Measurements from ENCODE around the gene VPS52.

Gene VPS52

DNA sequence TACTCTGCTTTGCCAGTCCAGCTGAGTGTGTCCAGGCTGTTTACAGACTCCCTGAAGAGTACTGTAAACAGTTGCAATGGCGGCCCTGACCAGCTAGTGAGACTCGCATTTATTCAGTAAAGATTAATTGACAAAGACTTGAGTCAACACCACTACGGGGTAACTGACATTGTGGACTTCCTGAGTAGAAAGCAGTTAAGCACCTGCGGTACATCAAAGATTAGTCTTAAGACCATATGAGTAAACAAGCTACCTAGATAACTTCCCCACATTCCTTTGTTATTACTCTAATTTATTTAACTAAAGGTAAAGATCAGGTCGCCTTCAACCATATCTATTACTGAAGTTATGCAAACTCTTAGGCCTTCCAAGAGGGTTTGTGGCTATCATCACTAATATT lies 12.6 kb downstream of the VPS52 start:
- Mint-ChIP-seq H3K36me3 (ENCODE audit: low read depth) (peaks cover 38% of the 10 kb centered on the region), H3K9me3 (no peaks in the 10 kb centered on the region)
- no peak for ATAC-seq

DNA sequence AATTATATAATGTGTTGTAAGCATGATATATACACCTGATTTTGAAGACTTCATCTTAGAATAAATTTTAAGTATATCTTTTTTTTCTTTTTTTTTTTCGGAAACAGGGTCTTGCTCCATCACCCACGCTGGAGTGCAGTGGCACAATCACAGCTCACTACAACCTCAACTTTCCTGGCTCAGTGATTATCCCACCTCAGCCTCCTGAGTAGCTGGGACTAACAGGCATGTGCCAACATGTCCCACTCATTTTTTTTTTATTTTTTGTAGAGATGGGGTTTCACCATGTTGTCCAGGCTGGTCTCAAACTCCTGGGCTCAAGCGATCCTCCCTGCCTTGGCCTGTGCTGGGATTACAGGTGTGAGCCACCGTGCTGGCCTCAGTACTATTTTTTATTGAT lies 17.1 kb downstream of the VPS52 start:
- Mint-ChIP-seq H3K4me3 (no peak overlapping the region), H3K4me1 (peaks cover 30% of the 10 kb centered on the region), H3K27me3 (no peaks in the 10 kb centered on the region), H3K36me3 (ENCODE audit: low read depth) (peaks cover 35% of the 10 kb centered on the region), H3K27ac (no peak overlapping the region), H3K9me3 (no peaks in the 10 kb centered on the region)
- no peak for ATAC-seq
- DNase-seq, result no peak

More for the DNA sequence above, 12.6 kb downstream of the VPS52 start:
- DNase-seq, result no peak
- Mint-ChIP-seq H3K4me3 (no peak overlapping the region), H3K27me3 (no peaks in the 10 kb centered on the region), H3K27ac (no peak overlapping the region), H3K4me1 (no peaks in the 10 kb centered on the region)

DNA sequence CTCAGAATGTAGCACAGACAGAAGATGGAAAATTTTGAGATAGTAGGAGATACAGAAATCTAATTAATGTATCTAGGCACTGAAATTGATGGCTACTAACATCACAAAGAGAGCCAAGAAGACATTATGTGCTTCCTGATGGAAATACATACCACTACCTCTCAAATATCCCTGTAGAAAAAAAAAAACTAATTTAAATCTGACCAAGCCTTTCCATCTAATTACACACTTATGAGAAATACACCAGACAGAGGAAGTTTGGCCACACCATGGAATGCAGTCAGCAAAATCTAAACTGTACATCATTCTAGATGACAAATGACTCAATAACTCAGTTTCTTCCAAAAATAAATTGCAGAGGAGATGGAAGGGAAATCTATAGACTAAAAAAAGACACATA lies 18.9 kb downstream of the VPS52 start:
- Mint-ChIP-seq H3K4me1 (peaks cover 44% of the 10 kb centered on the region), H3K9me3 (no peaks in the 10 kb centered on the region), H3K4me3 (no peak overlapping the region), H3K27ac (peak overlapping the region; percentile 17), H3K27me3 (no peaks in the 10 kb centered on the region), H3K36me3 (ENCODE audit: low read depth) (peaks cover 27% of the 10 kb centered on the region)
- DNase-seq (no peak), ATAC-seq (no peak)

DNA sequence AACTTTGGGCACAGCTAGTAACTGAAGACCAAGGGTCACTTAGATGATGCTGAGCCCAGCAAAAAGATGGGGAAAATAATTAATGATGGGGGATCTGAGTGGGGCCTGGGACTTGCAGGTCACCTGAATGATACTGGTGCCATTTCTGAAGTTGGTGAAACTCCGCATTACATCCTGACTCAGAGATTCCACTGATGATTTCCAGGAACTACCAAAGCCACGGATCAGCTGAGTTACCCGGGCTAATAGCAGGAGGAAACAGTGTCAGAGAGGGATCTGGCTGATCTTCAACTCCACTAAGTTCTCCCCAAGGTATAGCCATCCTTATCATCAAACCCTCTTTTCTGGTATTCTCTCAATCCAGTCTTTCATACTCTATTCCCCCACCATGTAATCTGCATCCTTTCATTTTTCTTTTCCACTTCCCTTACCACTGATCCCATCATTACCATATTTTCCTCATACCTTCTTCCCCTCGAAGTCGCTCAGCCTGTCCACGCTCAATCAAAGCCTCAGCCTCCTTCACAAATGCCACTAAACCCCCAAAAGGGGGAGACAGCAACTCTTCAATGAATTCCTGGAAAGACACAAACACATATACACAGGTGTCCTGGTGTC lies 20.2 kb downstream of the VPS52 start:
- Mint-ChIP-seq H3K9me3 (no peaks in the 10 kb centered on the region), H3K27me3 (peaks cover 1% of the 10 kb centered on the region), H3K27ac (peak overlapping the region; percentile 41), H3K4me3 (peak overlapping the region; percentile 13), H3K36me3 (ENCODE audit: low read depth) (peaks cover 24% of the 10 kb centered on the region), H3K4me1 (peaks cover 44% of the 10 kb centered on the region)
- no peak for ATAC-seq
- DNase-seq, result no peak

DNA sequence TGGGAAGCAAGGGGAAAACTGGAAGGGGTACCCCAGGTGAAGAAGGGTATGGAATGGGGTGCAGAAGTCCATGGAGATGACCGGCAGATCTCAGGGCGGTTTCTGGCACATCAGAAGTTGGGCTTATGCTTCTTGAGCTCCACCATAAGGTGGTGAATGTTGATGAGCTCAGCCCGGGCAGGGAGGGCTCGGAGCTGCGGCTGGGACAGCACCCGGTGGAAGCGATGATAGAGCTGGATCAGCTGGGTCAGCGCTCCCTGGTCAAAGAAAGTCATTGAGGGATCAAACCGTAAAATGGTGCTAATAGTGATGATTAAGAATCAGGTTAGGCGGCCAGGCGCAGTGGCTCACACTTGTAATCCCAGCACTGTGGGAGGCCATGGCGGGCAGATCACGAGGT lies 20.9 kb downstream of the VPS52 start:
- H3K4me1 Mint-ChIP-seq, result peaks cover 44% of the 10 kb centered on the region
- peak overlapping the region; percentile 90 for H3K4me3 Mint-ChIP-seq
- H3K36me3 Mint-ChIP-seq (ENCODE audit: low read depth), result peaks cover 24% of the 10 kb centered on the region
- H3K9me3 Mint-ChIP-seq, result no peaks in the 10 kb centered on the region
- no peak for DNase-seq
- H3K27ac Mint-ChIP-seq, result peak overlapping the region; percentile 94
- peaks cover 4% of the 10 kb centered on the region for H3K27me3 Mint-ChIP-seq
- ATAC-seq, result no peak

DNA sequence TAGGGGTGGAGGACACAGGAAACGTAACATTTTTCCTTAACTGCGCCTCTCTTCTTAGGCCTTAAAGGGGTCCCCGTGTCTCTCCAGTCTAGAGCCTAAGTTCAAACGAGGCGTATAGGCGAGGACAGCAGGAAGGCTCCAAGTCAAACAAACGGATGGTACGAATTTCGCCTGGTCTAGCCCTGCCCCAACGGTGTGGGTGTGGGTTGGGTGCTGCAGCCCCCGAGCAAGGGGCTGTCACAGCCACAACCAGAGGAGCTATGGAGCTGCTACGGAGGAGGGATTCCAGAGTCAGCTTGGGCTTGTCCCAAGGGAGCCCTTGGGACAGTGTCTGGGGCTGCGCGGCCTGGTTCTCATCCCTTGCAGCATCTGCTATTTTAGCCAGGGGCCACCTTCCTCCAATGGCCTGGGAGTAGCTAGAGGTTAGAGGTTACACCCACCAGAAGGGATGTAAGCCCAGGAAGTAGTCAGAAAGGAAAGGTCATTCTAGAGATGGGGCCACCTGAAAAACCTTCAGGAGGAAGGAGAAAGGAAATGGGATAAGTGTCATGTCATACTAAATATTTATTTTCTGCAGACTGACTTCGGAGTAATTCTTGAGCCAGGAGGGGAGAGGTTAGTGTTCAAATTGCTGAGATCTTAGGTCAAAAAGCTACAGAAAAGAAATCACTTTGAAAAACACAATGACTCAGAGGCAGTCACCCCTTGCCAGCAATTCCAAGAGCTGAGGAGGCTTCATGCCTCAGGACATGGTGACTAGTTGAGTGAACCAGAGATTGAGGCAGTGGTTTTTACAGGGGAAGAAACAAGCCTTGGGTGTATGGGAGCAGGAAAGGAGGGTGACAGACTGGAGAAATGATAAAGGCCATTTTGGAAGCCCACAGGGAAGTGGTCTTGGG lies 21.7 kb downstream of the VPS52 start:
- no peaks in the 10 kb centered on the region for H3K9me3 Mint-ChIP-seq
- DNase-seq, result peak; percentile 19
- peaks cover 24% of the 10 kb centered on the region for H3K36me3 Mint-ChIP-seq (ENCODE audit: low read depth)
- H3K4me3 Mint-ChIP-seq, result peak overlapping the region; percentile 90
- peaks cover 4% of the 10 kb centered on the region for H3K27me3 Mint-ChIP-seq
- H3K4me1 Mint-ChIP-seq, result peaks cover 44% of the 10 kb centered on the region
- ATAC-seq, result no peak
- H3K27ac Mint-ChIP-seq, result peak overlapping the region; percentile 94

DNA sequence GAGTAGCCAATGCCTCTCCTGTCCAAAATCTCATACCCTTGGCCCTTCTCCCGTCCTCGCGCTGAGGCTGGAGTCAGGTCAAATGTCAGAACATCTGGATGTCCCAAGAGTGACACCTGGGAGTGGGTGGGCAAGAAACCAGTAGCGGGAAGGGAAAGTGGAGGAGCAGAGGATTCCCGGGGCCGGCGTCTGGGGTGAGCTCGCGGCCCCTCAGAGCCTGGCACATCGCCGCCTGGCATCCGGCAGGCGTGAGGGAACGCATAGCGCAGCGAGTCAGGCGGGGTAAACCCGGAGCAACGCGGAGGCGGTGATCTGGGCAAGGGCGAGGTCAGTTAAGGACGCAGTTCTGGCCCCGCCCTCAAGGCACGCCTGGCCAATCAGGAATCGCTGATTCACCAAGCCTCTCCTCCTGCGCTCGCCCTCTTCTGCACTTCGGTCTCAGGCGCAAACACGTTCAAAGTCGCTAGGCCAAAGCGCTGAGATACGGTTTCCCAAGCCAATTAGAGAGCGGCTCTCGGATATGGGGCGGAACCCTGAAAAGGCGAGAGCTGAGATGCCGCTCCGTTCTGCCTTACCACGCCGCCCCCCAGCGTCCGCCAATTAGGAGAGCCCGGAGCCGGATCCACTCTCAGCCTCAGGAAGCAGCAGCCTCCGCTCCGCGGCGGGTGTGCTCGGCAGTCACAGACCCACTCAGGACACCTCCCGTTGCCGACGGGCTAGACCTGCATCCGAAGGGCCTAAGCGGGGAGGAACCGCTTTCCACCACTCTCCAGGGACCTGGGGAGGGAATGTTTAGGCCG lies 22.5 kb downstream of the VPS52 start:
- H3K9me3 Mint-ChIP-seq, result no peaks in the 10 kb centered on the region
- H3K27me3 Mint-ChIP-seq, result peaks cover 4% of the 10 kb centered on the region
- peaks cover 44% of the 10 kb centered on the region for H3K4me1 Mint-ChIP-seq
- peaks cover 24% of the 10 kb centered on the region for H3K36me3 Mint-ChIP-seq (ENCODE audit: low read depth)
- H3K4me3 Mint-ChIP-seq, result peak overlapping the region; percentile 90
- H3K27ac Mint-ChIP-seq, result peak overlapping the region; percentile 94
- peak; percentile 94 for ATAC-seq
- peak; percentile 96 for DNase-seq

DNA sequence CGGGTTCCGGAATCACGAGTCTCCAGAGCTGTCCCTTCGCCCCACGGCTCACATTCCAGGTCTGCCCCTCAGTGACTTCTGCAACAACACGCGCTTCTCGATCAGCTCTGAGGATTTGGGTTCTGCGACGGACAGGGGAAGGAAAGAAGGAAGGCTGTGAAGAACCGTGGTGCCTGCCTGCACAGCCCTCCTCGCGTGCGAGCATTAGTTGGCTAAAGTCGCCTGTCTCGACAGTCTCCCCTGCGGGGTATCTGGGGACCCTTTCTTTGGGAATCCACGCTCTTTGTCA lies 23.1 kb downstream of the VPS52 start:
- peak overlapping the region; percentile 94 for H3K27ac Mint-ChIP-seq
- peaks cover 44% of the 10 kb centered on the region for H3K4me1 Mint-ChIP-seq
- peak; percentile 10 for ATAC-seq
- no peaks in the 10 kb centered on the region for H3K9me3 Mint-ChIP-seq
- H3K4me3 Mint-ChIP-seq, result peak overlapping the region; percentile 90
- H3K36me3 Mint-ChIP-seq (ENCODE audit: low read depth), result peaks cover 24% of the 10 kb centered on the region
- no peak for DNase-seq
- peaks cover 5% of the 10 kb centered on the region for H3K27me3 Mint-ChIP-seq

DNA sequence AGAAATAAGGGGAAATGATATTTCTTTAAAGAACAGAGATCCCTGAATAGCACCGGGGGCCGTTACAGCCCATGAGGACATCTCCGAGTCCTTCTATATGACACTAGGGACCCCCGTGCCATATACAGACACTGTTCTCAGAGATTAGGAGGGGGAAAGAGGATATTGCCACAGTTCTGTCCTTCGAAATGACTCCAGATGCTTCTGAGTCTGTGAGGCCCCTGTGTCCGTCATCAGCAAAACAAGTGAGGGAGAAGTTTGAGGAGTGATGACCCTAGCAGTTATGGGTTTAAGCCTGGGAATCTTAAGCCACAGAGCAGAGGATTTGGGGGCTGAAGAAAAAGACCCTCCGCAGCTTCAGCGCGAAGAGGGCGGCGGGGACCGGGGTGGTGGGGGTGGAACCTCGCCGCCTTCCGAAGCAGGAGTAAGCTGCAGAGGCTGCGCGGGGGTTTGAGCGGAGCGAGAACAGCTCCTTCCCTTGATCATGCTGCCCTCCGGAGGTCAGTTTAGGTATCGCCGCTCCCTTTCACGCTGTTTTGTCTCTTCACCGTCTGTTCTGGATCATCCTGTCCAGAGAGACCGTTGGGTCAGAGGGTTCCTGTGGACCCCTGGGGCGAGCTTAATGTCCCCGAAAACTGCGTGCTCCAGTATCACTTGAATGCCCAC lies 23.6 kb downstream of the VPS52 start:
- Mint-ChIP-seq H3K36me3 (ENCODE audit: low read depth) (peaks cover 24% of the 10 kb centered on the region), H3K27me3 (peaks cover 5% of the 10 kb centered on the region), H3K4me1 (peaks cover 44% of the 10 kb centered on the region), H3K9me3 (no peaks in the 10 kb centered on the region), H3K27ac (peak overlapping the region; percentile 94), H3K4me3 (peak overlapping the region; percentile 90)
- ATAC-seq, result peak; percentile 41
- peak; percentile 95 for DNase-seq

DNA sequence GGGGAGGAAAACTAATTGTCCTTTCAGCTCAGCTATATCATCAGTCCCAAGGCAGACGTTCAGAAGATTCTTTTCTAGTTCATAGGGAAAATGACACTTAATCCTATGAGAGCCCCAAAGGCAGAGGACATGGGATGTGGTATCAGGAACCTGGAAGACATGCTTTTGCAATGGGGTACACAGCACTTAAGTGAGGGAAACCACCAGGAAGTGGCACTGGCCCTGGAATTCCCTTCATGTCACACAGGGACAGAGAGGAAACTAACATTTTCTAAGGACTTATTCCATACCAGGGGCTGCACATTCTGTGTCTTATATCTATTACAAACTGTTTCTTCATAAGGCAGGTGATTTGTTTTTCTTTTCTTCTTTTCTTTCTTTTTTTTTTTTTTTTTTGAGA lies 28.2 kb downstream of the VPS52 start:
- no peak for DNase-seq

DNA sequence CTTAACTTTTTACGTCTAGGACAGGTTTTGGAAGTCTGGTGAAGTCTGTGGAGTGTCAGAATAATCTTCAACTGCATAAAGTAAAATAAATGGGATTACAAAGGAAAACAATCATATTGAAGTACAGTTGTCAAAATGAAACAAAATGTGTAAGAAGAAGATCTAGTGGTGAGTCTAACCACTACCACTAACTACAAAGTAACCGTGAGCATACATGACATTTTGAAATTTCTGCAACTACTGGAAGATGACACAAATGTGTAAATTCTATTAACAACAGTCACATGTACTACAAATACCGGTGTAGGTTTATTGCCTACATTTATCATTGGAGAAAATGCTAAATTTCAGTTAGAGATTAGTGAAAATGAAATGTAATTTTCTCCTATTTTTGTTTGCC lies 29.7 kb downstream of the VPS52 start:
- Mint-ChIP-seq H3K9me3 (no peaks in the 10 kb centered on the region), H3K36me3 (ENCODE audit: low read depth) (no peaks in the 10 kb centered on the region), H3K4me3 (peak overlapping the region; percentile 23), H3K27ac (no peak overlapping the region), H3K27me3 (peaks cover 10% of the 10 kb centered on the region), H3K4me1 (peaks cover 16% of the 10 kb centered on the region)
- DNase-seq (no peak), ATAC-seq (peak; percentile 88)

More for the DNA sequence above, 28.2 kb downstream of the VPS52 start:
- no peaks in the 10 kb centered on the region for H3K36me3 Mint-ChIP-seq (ENCODE audit: low read depth)
- H3K9me3 Mint-ChIP-seq, result no peaks in the 10 kb centered on the region
- H3K27me3 Mint-ChIP-seq, result peaks cover 10% of the 10 kb centered on the region
- H3K4me1 Mint-ChIP-seq, result peaks cover 22% of the 10 kb centered on the region
- H3K4me3 Mint-ChIP-seq, result no peak overlapping the region
- no peak overlapping the region for H3K27ac Mint-ChIP-seq
- ATAC-seq, result no peak

DNA sequence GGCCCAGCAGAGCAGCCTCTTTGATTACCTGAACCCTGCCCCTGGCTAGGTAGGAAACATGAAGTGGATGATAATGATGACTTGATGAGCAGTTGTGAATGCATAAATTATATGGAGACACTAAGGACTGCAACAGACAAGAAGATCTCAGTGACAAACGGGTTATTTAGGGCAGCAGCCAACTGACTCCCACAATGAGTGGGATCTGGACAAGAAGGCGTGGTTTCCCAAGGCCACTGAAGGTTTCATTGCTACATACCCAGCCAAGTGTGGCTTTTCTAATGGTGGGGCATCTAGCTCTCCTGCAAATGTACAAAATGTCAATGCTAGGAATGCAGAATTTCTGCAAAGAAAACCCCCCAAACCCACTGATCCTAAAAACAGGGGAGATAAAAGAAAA lies 33.9 kb downstream of the VPS52 start:
- no peaks in the 10 kb centered on the region for H3K9me3 Mint-ChIP-seq
- no peaks in the 10 kb centered on the region for H3K36me3 Mint-ChIP-seq (ENCODE audit: low read depth)
- no peak overlapping the region for H3K4me3 Mint-ChIP-seq
- DNase-seq (no peak), ATAC-seq (no peak)
- peaks cover 16% of the 10 kb centered on the region for H3K4me1 Mint-ChIP-seq
- peaks cover 15% of the 10 kb centered on the region for H3K27me3 Mint-ChIP-seq
- H3K27ac Mint-ChIP-seq, result no peak overlapping the region

DNA sequence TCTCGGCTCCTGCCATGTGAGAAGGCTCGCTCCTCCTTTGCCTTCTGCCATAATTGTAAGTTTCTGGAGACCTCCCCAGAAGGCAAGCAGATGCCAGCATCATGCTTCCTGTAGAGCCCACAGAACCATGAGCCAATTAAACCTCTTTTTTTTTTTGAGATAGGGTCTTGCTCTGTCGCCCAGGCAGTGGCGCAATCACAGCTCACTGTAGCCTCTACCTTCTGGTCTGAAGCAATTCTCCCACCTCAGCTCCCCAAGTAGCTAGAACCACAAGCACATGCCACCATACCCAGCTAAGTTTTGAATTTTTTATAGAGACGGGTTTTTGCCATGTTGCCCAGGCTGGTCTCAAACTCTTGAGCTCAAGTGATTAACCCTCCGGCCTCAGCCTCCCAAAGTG lies 34.8 kb downstream of the VPS52 start:
- no peak overlapping the region for H3K4me3 Mint-ChIP-seq
- H3K36me3 Mint-ChIP-seq (ENCODE audit: low read depth), result no peaks in the 10 kb centered on the region
- no peaks in the 10 kb centered on the region for H3K9me3 Mint-ChIP-seq
- ATAC-seq (no peak), DNase-seq (no peak)
- H3K4me1 Mint-ChIP-seq, result peaks cover 10% of the 10 kb centered on the region
- no peak overlapping the region for H3K27ac Mint-ChIP-seq
- peaks cover 12% of the 10 kb centered on the region for H3K27me3 Mint-ChIP-seq

DNA sequence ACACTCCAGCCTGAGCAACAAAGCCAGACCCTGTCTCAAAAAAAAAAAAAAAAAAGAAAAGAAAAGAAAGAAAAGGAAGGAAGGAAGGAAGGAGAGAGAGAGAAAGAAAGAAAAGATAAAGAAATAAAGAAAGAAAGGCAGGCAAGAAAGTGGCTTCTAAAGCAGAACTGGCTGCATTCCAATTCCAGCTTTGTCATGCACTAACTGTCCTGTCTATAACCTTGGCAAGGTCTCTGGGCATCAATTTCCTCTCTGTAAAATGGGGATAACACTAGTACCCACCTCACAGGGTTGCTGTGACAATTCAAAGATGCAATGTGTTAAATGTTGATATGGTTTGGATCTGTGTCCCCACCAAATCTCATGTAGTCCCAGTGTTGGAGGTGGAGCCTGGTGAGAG lies 35.3 kb downstream of the VPS52 start:
- ATAC-seq (no peak), DNase-seq (no peak)
- Mint-ChIP-seq H3K9me3 (no peaks in the 10 kb centered on the region), H3K36me3 (ENCODE audit: low read depth) (no peaks in the 10 kb centered on the region), H3K4me1 (peaks cover 5% of the 10 kb centered on the region), H3K27ac (no peak overlapping the region), H3K27me3 (peaks cover 15% of the 10 kb centered on the region), H3K4me3 (no peak overlapping the region)
